HCT116 (cell line): ENCODE measurements around the gene SNX2. TPM values are rescaled to one million over a fixed set of nuclear protein-coding genes. Genes with fewer than 3 reads are reported as not detected.

Source experiments
- ATAC-seq: fragments of 200-7000 bp; cut with Tn5 transposase; 2 replicates; pipeline ENCODE4 v1.9.1; 2020; ENCODE audit warnings: mild to moderate bottlenecking, moderate library complexity
- BruUV-seq: library from RNA; stranded (reverse); fragments of 400-500 nt; replicated peaks from 2 replicates; lab custom pipeline; 2021; lab: Mats Ljungman, UMichigan
- CTCF ChIA-PET: fragments of 300-600 bp; sonication (Branson Sonifier 250); formaldehyde crosslinking; loops from one replicate; lab custom pipeline; 2021; ENCODE audit warnings: antibody characterized with exemption; lab: Charles Lee
- POLR2A ChIA-PET: fragments of 300-600, 350-600 bp; sonication (Branson Sonifier 250); formaldehyde crosslinking; loops from one replicate; lab custom pipeline; 2021; ENCODE audit warnings: antibody characterized with exemption; lab: Charles Lee
- RAD21 ChIA-PET, 2 experiments: fragments of 300-600 bp; sonication (Branson Sonifier 250); formaldehyde crosslinking; loops; one replicate each; lab custom pipeline; 2023; ENCODE audit warnings: low total read pairs in 2 of 2; ENCODE audit not compliant: uncharacterized antibody in 2 of 2, unreplicated experiment in 2 of 2, low non-redundant PET in 1 of 2; lab: Charles Lee
- DNase-seq: peaks from one replicate; pipeline ENCODE4 v3.0.0-alpha.2; 2010; ENCODE audit warnings: low read depth, low spot score
- H2AFZ ChIP-seq: fragments of 200-600 bp; shearing (Covaris generic), sonication (generic); 2 replicates; pipeline ENCODE4 v1.6.1; 2017; ENCODE audit warnings: low read depth, mixed run types, mixed read lengths, antibody characterized with exemption, low read length; ENCODE audit not compliant: poor library complexity, severe bottlenecking
- H3K27ac ChIP-seq: 2 replicates; pipeline ENCODE4 v1.5.1; 2012; ENCODE audit warnings: low read depth, low read length
- H3K27me3 ChIP-seq: fragments of 200-600 bp; sonication (generic); 2 replicates; pipeline ENCODE4 v1.6.1; 2016; ENCODE audit warnings: mixed run types, low read length, mixed read lengths; ENCODE audit not compliant: insufficient read depth
- H3K36me3 ChIP-seq, 2 experiments: fragments of 200-500 bp in 1 of 2; fragments of 200-600 bp in 1 of 2; sonication (Bioruptor generic) in 1 of 2; sonication (generic) in 1 of 2; 2 replicates each; pipeline versions ENCODE4 v1.5.1 to v1.6.1; 2014 to 2016; ENCODE audit warnings: low read length in 2 of 2, inconsistent platforms in 1 of 2, mixed read lengths in 1 of 2, mixed run types in 1 of 2; ENCODE audit not compliant: insufficient read depth in 2 of 2, control insufficient read depth in 1 of 2
- H3K4me1 ChIP-seq, 2 experiments: fragments of 200-600 bp in 1 of 2; sonication (generic) in 1 of 2; 2 replicates each; pipeline versions ENCODE4 v1.5.1 to v1.6.1; 2012 to 2017; ENCODE audit warnings: low read length in 2 of 2, inconsistent platforms in 1 of 2, mild to moderate bottlenecking in 1 of 2, mixed read lengths in 1 of 2, mixed run types in 1 of 2, moderate library complexity in 1 of 2; ENCODE audit not compliant: insufficient read depth in 2 of 2, control insufficient read depth in 1 of 2
- H3K4me2 ChIP-seq: fragments of 200-600 bp; sonication (generic); 2 replicates; pipeline ENCODE4 v1.6.1; 2017; ENCODE audit warnings: mixed run types, low read length, mixed read lengths
- H3K4me3 ChIP-seq, 2 experiments: fragments of 200-600 bp in 1 of 2; sonication (generic) in 1 of 2; replicated peaks in 1 of 2; 2 replicates each; pipeline ENCODE4 v1.5.1; 2011 to 2016; ENCODE audit warnings: low read length in 2 of 2, control low read depth in 1 of 2, low read depth in 1 of 2, mild to moderate bottlenecking in 1 of 2, mixed read lengths in 1 of 2, mixed run types in 1 of 2
- H3K79me2 ChIP-seq: fragments of 200-600 bp; sonication (generic); 2 replicates; pipeline ENCODE4 v1.6.1; 2017; ENCODE audit warnings: mild to moderate bottlenecking, mixed run types, low read length, moderate library complexity, mixed read lengths; ENCODE audit not compliant: insufficient read depth
- H3K9ac ChIP-seq: fragments of 200-600 bp; sonication (generic); 2 replicates; pipeline ENCODE4 v1.6.1; 2016; ENCODE audit warnings: low read length, mixed read lengths
- H3K9me2 ChIP-seq: fragments of 200-600 bp; sonication (generic), shearing (Covaris generic); 2 replicates; pipeline ENCODE4 v1.6.1; 2017; ENCODE audit warnings: mixed run types, mild to moderate bottlenecking, moderate library complexity; ENCODE audit not compliant: insufficient read depth
- H3K9me3 ChIP-seq, 2 experiments: fragments of 200-500 bp in 1 of 2; fragments of 200-600 bp in 1 of 2; sonication (Bioruptor generic) in 1 of 2; sonication (generic) in 1 of 2; 2 replicates each; pipeline ENCODE4 v1.6.1; 2014 to 2017; ENCODE audit warnings: low read length in 2 of 2, mixed read lengths in 2 of 2, inconsistent platforms in 1 of 2, low read depth in 1 of 2, mild to moderate bottlenecking in 1 of 2, mixed run types in 1 of 2, moderate library complexity in 1 of 2; ENCODE audit not compliant: control insufficient read depth in 1 of 2, insufficient read depth in 1 of 2
- H4K20me1 ChIP-seq: fragments of 200-600 bp; sonication (generic), shearing (Covaris generic); 2 replicates; pipeline ENCODE4 v1.6.1; 2017; ENCODE audit warnings: mixed run types, mild to moderate bottlenecking, moderate library complexity; ENCODE audit not compliant: insufficient read depth
- CBX3 ChIP-seq: IDR thresholded peaks from 2 replicates; pipeline ENCODE4 v1.6.1; 2012; ENCODE audit warnings: low read depth
- EZH2phosphoT487 ChIP-seq: fragments of 200-600 bp; IDR thresholded peaks from 2 replicates; pipeline ENCODE4 v1.6.1; 2018; ENCODE audit warnings: antibody characterized with exemption, borderline replicate concordance
- JUND ChIP-seq: IDR thresholded peaks from 2 replicates; pipeline ENCODE4 v1.6.1; 2012
- POLR2A ChIP-seq: IDR thresholded peaks from 2 replicates; pipeline ENCODE4 v1.7.0; 2011; ENCODE audit warnings: borderline replicate concordance; ENCODE audit not compliant: insufficient read depth, insufficient read length; ENCODE audit errors: extremely low read depth
- REST ChIP-seq: IDR thresholded peaks from 2 replicates; pipeline ENCODE4 v1.6.1; 2012; ENCODE audit warnings: low read depth
- SRF ChIP-seq: IDR thresholded peaks from 2 replicates; pipeline ENCODE4 v1.6.1; 2012; ENCODE audit warnings: low read depth
- TCF7L2 ChIP-seq: IDR thresholded peaks from 2 replicates; pipeline ENCODE4 v1.7.0; 2011; ENCODE audit warnings: borderline replicate concordance, inconsistent platforms; ENCODE audit not compliant: insufficient read depth, insufficient read length; ENCODE audit errors: extremely low read depth
- YY1 ChIP-seq: IDR thresholded peaks from 2 replicates; pipeline ENCODE4 v1.6.1; 2011; ENCODE audit warnings: low read length, low read depth, moderate library complexity, mild to moderate bottlenecking; ENCODE audit not compliant: insufficient replicate concordance; ENCODE audit errors: extremely low read depth
- intact Hi-C: fragments of 100-400 bp; cut with micrococcal nuclease; formaldehyde crosslinking; loops from 2 replicates; pipeline ENCODE4 v1.10.0; 2022
- total RNA-seq: library from RNA; stranded (reverse); gene quantifications from one replicate; pipeline ENCODE4 v1.2.1, GENCODE V29; 2021; ENCODE audit not compliant: unreplicated experiment

Gene SNX2
- total RNA-seq, 1 experiment from 2014 or later: 57.7 TPM

- ChIA-PET RAD21 (no interaction called here), CTCF (no interaction called here), POLR2A (no interaction called here)
- intact Hi-C loops: no loop called here
- no peaks in the 10 kb centered on the region for H3K27me3 ChIP-seq
- ATAC-seq (no peak), DNase-seq (no peak)
- no peak overlapping the region for H3K4me3 ChIP-seq
- no peak overlapping the region for H3K4me2 ChIP-seq
- no peaks in the 10 kb centered on the region for H3K36me3 ChIP-seq
- no peak overlapping the region for H3K27ac ChIP-seq
- H3K9me2 ChIP-seq: no peaks in the 10 kb centered on the region
- peaks cover 6 to 9% of the 10 kb centered on the region in 2 experiments; a peak in 2 of 4 replicates for H3K4me1 ChIP-seq
- no peaks in the 10 kb centered on the region for H4K20me1 ChIP-seq
- BruUV-seq: no TSS peak
- TF ChIP-seq TCF7L2 (no peak), CBX3 (no peak), REST (no peak), POLR2A (no peak), JUND (no peak), EZH2phosphoT487 (no peak), YY1 (no peak), SRF (no peak)
- H3K9ac ChIP-seq: no peak overlapping the region
- H2AFZ ChIP-seq: no peak overlapping the region
- no peaks in the 10 kb centered on the region; a peak in 1 of 4 replicates for H3K9me3 ChIP-seq
- peaks cover 94% of the 10 kb centered on the region for H3K79me2 ChIP-seq
Observed at GRCh38 chr5:122780296-122780695, 5.4 kb downstream of the SNX2 start.
